Mucosa of rectum (tissue), 2 donors: ENCODE results near the gene CCDC34.

Experiments used
- H3K27ac ChIP-seq, 2 donors: one replicate each; pipeline ENCODE4 v1.7.0; 2013; ENCODE audit warnings: inconsistent platforms in 2 of 2, low read depth in 2 of 2, low read length in 2 of 2
- H3K27me3 ChIP-seq, 2 donors: one replicate each; pipeline ENCODE4 v1.7.0; 2013; ENCODE audit warnings: low read length in 2 of 2; ENCODE audit not compliant: control insufficient read depth in 2 of 2, insufficient read depth in 2 of 2
- H3K36me3 ChIP-seq, 2 donors: one replicate each; pipeline ENCODE4 v1.7.0; 2013; ENCODE audit warnings: low read length in 2 of 2; ENCODE audit not compliant: control insufficient read depth in 2 of 2, insufficient read depth in 2 of 2
- H3K4me1 ChIP-seq, 2 donors: one replicate each; pipeline ENCODE4 v1.7.0; 2013; ENCODE audit warnings: low read length in 2 of 2, mild to moderate bottlenecking in 1 of 2; ENCODE audit not compliant: control insufficient read depth in 2 of 2, insufficient read depth in 2 of 2
- H3K4me3 ChIP-seq, 2 donors: one replicate each; pipeline ENCODE4 v1.7.0; 2013; ENCODE audit warnings: low read length in 2 of 2
- H3K9ac ChIP-seq, 2 donors: one replicate each; pipeline ENCODE4 v1.7.0; 2013; ENCODE audit warnings: low read length in 2 of 2, low read depth in 1 of 2, mild to moderate bottlenecking in 1 of 2
- H3K9me3 ChIP-seq, 2 donors: one replicate each; pipeline ENCODE4 v1.7.0; 2013; ENCODE audit warnings: low read length in 2 of 2; ENCODE audit not compliant: control insufficient read depth in 2 of 2
- donor health status: healthy.
- donor health status: Normal muscosa, but diverticular disease.

The CCDC34 gene

DNA sequence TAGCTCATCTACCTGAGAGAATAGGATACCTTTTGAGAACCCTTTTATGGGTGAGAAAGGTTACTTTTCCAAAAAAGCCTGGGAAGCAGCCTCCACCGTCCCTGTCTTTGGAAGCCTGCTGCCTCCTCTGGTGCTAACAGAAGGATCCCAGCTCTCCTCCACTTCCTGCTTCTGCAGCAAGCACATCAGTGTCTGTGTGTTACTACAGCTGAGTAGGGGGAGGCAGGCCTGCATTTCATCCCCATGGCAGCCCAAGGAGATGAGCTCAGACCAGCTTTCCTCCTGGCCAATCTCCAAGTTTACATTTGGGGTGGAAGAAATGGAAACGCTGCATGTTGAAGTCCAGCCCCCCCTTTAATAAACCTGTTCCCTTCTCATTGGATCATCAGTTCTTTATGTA lies 7.4 kb upstream of the CCDC34 start:
- no peaks in the 10 kb centered on the region for H3K9me3 ChIP-seq
- H3K4me1 ChIP-seq: peaks cover 0 to 3% of the 10 kb centered on the region in 2 donors
- peaks cover 27 to 33% of the 10 kb centered on the region in 2 donors for H3K36me3 ChIP-seq
- no peak overlapping the region for H3K9ac ChIP-seq
- H3K4me3 ChIP-seq: no peak overlapping the region
- H3K27me3 ChIP-seq: no peaks in the 10 kb centered on the region
- H3K27ac ChIP-seq: no peak overlapping the region

DNA sequence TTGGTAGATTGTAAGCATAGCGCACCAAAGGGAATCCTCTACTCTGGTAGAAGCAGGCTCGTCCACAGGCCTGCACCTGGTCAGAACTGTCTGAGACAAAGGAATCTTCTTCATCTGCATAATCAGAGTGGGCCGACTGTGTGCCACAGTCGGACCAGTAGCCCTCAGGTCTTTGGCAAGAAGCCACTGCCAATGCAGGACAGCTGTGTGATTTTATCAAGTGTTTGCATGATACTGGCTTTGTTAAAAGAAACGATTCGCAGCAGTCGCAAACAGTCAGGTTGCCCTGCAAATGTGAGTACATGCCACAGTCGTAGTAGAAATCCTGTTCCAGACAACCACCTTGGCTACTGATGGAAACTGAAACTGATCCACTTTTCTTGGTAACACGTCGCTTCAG lies 4.9 kb upstream of the CCDC34 start:
- Histone ChIP-seq H3K4me1 (peaks cover 7 to 8% of the 10 kb centered on the region in 2 donors), H3K9me3 (no peaks in the 10 kb centered on the region), H3K36me3 (peaks cover 27 to 28% of the 10 kb centered on the region in 2 donors), H3K27me3 (no peaks in the 10 kb centered on the region), H3K4me3 (no peak overlapping the region), H3K9ac (no peak overlapping the region), H3K27ac (no peak overlapping the region)

DNA sequence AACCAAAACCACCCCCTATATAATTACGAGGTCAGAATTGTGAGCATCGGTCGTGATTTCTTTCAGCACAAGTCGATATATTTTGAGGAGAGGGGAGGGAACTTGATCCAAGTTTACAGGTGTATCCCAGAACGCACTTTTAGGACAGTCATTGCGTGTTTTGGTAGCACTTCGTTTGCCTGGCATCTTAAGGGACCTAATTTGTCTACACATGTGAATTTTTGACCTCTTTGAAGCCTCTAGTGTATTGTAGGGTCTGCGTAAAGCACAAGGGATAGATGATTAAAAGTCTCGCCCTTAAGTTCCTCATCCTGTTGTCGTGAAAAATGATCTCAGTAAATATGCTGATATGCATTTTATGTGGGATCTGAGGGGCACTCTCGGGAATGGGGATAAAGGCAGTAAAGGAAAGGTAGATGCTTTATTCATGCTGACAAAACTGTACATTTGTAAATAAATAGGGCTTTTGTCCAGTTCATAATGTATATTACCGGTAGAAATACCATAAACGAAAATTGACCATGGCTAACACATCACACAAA lies 632 bp upstream of the CCDC34 start:
- H3K9ac ChIP-seq: peak overlapping the region; percentile 66 to 75
- no peaks in the 10 kb centered on the region for H3K9me3 ChIP-seq
- peaks cover 7 to 12% of the 10 kb centered on the region in 2 donors for H3K4me1 ChIP-seq
- peak overlapping the region; percentile 43 to 52 for H3K27ac ChIP-seq
- H3K36me3 ChIP-seq: peaks cover 11% of the 10 kb centered on the region in 2 donors
- H3K27me3 ChIP-seq: no peaks in the 10 kb centered on the region
- peak overlapping the region; percentile 74 to 92 for H3K4me3 ChIP-seq

- Histone ChIP-seq H3K36me3 (peaks cover 0 to 1% of the 10 kb centered on the region in 2 donors), H3K4me1 (peaks cover 7 to 12% of the 10 kb centered on the region in 2 donors), H3K9ac (no peak overlapping the region), H3K9me3 (no peaks in the 10 kb centered on the region), H3K4me3 (peak overlapping the region in 1 of 2 donors; percentile 92), H3K27me3 (no peaks in the 10 kb centered on the region), H3K27ac (peak overlapping the region; percentile 1 to 26)
Measured at GRCh38 chr11:27361649-27362431, 1.2 kb downstream of the CCDC34 start.

DNA sequence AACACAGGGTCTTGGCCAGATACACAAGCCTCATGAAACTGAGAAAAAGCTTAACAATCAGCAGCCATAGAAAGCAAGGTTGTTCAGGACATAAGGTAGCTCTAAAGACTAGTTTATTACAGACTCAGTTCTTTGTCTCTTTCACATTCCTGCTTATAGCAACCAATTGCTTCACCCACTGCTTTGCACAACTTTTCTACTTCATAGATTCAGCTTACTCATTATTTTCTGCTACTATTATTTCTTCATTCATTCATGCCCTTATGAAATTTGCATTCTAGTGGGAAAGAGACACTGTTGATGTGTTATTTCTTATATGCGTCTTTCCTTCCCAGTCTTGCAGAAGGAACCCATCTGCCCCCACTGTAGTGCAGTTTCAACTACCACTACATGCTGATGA lies 4.7 kb downstream of the CCDC34 start:
- Histone ChIP-seq H3K4me1 (peaks cover 1 to 15% of the 10 kb centered on the region in 2 donors), H3K27ac (no peak overlapping the region), H3K27me3 (no peaks in the 10 kb centered on the region), H3K36me3 (no peaks in the 10 kb centered on the region), H3K9me3 (no peaks in the 10 kb centered on the region), H3K4me3 (no peak overlapping the region), H3K9ac (no peak overlapping the region)

DNA sequence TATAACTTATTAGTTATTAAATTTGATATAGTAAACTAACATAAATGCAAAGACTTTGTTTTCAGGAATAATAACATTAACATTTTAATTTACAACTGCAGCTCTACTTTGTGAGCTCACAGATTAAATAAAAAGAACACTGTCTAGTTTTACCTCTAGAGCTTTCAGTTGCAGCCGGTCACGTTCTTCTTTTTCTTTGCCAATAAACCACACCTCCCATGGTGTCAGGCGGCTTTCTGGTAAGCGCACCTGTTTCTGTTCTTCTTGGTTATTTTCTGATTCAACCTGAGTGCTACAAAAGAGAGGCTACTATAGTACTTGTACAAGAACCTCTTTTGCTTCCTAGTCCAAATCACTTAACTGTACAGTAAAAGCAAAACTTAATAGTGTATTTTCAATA lies 5.8 kb downstream of the CCDC34 start:
- H3K27me3 ChIP-seq: no peaks in the 10 kb centered on the region
- no peaks in the 10 kb centered on the region for H3K36me3 ChIP-seq
- H3K27ac ChIP-seq: no peak overlapping the region
- H3K9ac ChIP-seq: no peak overlapping the region
- no peak overlapping the region for H3K4me3 ChIP-seq
- H3K4me1 ChIP-seq: peaks cover 0 to 14% of the 10 kb centered on the region in 2 donors
- H3K9me3 ChIP-seq: no peaks in the 10 kb centered on the region

GRCh38 chr11:27356624-27357222 lies 6.3 kb downstream of the CCDC34 start:
- Histone ChIP-seq H3K4me3 (no peak overlapping the region), H3K4me1 (peaks cover 0 to 10% of the 10 kb centered on the region in 2 donors), H3K27ac (no peak overlapping the region), H3K36me3 (no peaks in the 10 kb centered on the region), H3K9me3 (no peaks in the 10 kb centered on the region), H3K9ac (no peak overlapping the region), H3K27me3 (no peaks in the 10 kb centered on the region)

DNA sequence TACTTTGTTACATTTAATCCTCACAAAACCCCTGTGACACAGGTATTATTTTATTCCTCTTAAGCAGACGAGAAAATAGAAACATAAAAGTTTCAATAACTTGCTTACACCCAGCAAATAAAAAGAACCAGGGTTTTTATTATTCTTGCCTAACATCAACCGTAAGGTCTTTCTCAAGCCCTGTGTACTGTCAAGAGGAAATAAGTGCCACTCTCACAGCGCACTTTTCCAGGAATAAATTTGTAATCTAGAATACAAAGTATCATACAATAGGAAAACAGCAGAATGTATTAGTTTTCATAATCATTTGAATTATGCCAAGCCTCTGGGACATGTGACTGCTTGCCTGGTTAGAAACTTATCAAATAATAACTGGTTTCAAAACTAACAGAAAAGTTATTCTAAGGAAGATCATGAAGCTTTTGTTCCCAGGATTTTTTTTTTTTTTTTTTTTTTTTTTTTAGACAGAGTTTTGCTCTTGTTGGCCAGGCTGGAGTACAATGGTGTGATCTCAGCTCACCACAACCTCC lies 7.4 kb downstream of the CCDC34 start:
- Histone ChIP-seq H3K27ac (no peak overlapping the region), H3K4me1 (peaks cover 0 to 10% of the 10 kb centered on the region in 2 donors), H3K4me3 (no peak overlapping the region), H3K9me3 (no peaks in the 10 kb centered on the region), H3K36me3 (no peaks in the 10 kb centered on the region), H3K27me3 (no peaks in the 10 kb centered on the region), H3K9ac (no peak overlapping the region)

- Histone ChIP-seq H3K27me3 (no peaks in the 10 kb centered on the region), H3K4me3 (no peak overlapping the region), H3K36me3 (peaks cover 0 to 4% of the 10 kb centered on the region in 2 donors), H3K27ac (peak overlapping the region in 1 of 2 donors; percentile 9), H3K9me3 (no peaks in the 10 kb centered on the region), H3K9ac (no peak overlapping the region), H3K4me1 (peaks cover 0 to 10% of the 10 kb centered on the region in 2 donors)
Measured at GRCh38 chr11:27354359-27354965, 8.6 kb downstream of the CCDC34 start.
